ENCODE results near the gene VGLL4. TPM values are rescaled to one million over a fixed set of nuclear protein-coding genes. Genes with fewer than 3 reads are reported as not detected.
"Not testable (repeated sequence)": the region's sequence is repeated elsewhere in the genome, so short reads cannot be mapped to it uniquely, and the experiment has no call there.

The VGLL4 gene
- total RNA-seq, 6 donors from 2014 or later = 46.5 to 93.6 (median 60.1) TPM

DNA sequence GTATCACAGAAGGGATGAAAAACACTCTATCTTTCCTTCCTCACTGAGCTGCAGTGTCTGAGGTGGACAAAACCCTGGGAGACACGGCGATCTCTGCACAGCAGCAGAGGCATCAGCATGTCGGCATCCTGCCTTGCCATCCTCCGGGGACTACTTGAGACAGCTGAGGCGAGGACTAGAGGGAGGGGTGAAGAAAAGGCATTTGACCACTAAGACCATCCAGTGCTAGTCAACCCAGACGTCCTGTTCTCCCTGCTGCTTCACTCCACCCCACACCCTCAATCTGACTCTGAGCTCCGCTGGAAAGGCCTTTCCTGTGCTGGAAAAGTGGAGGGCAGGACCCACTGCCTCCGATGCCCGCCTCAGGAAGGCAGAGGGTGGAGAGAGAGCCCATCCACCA is 67.3 kb downstream of the VGLL4 start:
- no peak for TF ChIP-seq POLR2A (IDR thresholded peaks at IDR 0.05)
- TF ChIP-seq, protein P1, sequence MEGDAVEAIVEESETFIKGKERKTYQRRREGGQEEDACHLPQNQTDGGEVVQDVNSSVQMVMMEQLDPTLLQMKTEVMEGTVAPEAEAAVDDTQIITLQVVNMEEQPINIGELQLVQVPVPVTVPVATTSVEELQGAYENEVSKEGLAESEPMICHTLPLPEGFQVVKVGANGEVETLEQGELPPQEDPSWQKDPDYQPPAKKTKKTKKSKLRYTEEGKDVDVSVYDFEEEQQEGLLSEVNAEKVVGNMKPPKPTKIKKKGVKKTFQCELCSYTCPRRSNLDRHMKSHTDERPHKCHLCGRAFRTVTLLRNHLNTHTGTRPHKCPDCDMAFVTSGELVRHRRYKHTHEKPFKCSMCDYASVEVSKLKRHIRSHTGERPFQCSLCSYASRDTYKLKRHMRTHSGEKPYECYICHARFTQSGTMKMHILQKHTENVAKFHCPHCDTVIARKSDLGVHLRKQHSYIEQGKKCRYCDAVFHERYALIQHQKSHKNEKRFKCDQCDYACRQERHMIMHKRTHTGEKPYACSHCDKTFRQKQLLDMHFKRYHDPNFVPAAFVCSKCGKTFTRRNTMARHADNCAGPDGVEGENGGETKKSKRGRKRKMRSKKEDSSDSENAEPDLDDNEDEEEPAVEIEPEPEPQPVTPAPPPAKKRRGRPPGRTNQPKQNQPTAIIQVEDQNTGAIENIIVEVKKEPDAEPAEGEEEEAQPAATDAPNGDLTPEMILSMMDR (IDR thresholded peaks at IDR 0.05) = no peak
- TF ChIP-seq POLR2AphosphoS5 (IDR thresholded peaks at IDR 0.05) = no peak
- TF ChIP-seq EP300 (IDR thresholded peaks at IDR 0.05) = no peak
- 71 to 80% methylated on average over 6 to 9 of the region's 9 CpGs for WGBS, 2 donors
- Histone ChIP-seq H3K4me1 (peaks cover 8 to 14% (median 8%) of the 10 kb centered on the region in 4 donors), H3K27me3 (no peaks in the 10 kb centered on the region), H3K4me3 (no peak overlapping the region), H3K9me3 (no peaks in the 10 kb centered on the region), H3K36me3 (peaks cover 0 to 10% (median 0%) of the 10 kb centered on the region in 4 donors), H3K27ac (no peak overlapping the region)
- DNase-seq (no peak), ATAC-seq (ENCODE audit: low FRiP score in 2 of 2) (peak in 1 of 2 donors; percentile 36)

DNA sequence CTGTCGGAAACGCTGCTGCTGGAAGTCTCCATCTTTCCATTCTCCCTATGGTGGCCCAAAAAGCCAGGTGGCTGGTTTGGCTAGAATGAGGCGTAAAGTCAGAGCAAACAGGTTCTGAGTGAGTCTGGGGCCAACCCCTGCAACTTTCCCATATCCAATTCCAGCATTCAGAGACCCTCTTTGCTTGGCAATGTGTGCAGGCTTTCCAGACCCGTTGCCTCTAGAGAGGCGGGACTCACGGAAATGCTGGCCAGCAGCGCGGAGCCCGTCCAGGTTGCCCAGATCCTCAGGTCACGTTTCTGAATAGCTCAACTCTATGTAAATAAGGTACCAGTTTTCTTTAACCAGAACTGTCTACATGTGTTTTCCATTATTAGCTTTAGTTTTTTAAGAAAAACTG is 68.0 kb downstream of the VGLL4 start:
- Histone ChIP-seq H3K9me3 (no peaks in the 10 kb centered on the region), H3K4me1 (peaks cover 6 to 14% (median 8%) of the 10 kb centered on the region in 4 donors), H3K4me3 (no peak overlapping the region), H3K27ac (no peak overlapping the region), H3K36me3 (peaks cover 0 to 10% (median 0%) of the 10 kb centered on the region in 4 donors), H3K27me3 (no peaks in the 10 kb centered on the region)
- no peak for ATAC-seq (ENCODE audit: low FRiP score in 2 of 2)
- WGBS, 2 donors = 90 to 91% methylated on average over 10 of the region's 10 CpGs
- TF ChIP-seq POLR2AphosphoS5 (IDR thresholded peaks at IDR 0.05) = no peak
- TF ChIP-seq, protein P1 (IDR thresholded peaks at IDR 0.05) = no peak
- no peak for TF ChIP-seq POLR2A (IDR thresholded peaks at IDR 0.05)
- no peak for TF ChIP-seq EP300 (IDR thresholded peaks at IDR 0.05)
- DNase-seq = peak in 1 of 2 donors; percentile 42

DNA sequence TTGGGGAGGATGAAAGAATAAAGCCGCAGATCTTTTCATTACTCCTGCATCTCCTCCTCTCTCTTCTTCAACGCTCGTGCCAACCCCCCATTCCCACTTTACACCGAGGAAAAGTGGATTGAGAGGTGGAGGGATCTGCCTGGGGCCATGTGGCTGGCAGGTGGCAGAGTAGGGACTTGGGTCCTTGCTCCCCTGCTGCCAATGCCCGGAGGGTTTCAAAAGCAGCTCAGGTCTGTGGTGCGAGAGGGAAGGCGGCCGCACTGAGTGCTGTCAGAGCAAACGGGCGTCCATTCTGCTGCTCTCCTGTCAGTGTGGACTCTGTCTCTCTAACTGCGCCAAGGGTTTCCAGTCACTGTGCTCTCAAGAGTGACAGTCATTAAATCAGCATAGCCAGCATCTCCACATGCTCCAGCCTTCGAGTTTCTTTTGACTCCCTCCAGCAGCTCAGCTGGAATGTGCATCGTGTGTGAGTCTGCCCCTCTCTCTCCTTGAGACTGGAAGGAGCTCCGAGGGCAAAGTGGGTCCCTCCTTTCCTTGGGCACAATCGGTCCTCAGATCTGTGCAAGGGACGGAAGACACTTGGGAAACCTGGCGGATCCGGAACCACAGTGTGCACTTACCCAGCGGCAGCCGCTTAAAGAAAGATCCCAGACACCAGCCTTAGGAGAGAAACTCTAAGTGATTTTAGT is 68.6 kb downstream of the VGLL4 start:
- no peak overlapping the region for H3K27ac ChIP-seq
- WGBS, 2 donors = 89 to 91% methylated on average over 20 of the region's 20 CpGs

DNA sequence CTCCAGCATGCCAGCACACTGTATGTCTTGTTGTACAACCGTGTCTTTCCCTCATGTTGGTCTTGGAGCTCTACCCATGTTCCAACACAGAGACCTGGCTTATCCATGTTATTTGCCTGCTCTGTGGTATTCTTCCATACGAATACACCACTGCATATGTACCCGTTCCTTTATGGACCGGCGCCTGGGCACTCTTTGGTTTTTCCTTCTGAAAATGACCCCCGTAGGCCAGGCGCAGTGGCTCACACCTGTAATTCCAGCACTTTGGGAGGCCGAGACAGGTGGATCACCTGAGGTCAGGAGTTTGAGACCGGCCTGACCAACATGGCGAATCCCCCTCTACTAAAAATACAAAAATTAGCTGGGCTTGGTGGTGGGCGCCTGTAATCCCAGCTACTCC is 71.1 kb downstream of the VGLL4 start:
- H3K4me1 ChIP-seq = peaks cover 14 to 38% (median 24%) of the 10 kb centered on the region in 4 donors
- not testable (repeated sequence) for H3K9me3 ChIP-seq; H3K27me3 ChIP-seq; DNase-seq; H3K36me3 ChIP-seq; ATAC-seq (ENCODE audit: low FRiP score in 2 of 2); H3K4me3 ChIP-seq; H3K27ac ChIP-seq
- 95 to 99% methylated on average over 11 of the region's 11 CpGs for WGBS, 2 donors

More for the DNA sequence above, 68.6 kb downstream of the VGLL4 start:
- Histone ChIP-seq H3K36me3 (peaks cover 0 to 10% (median 0%) of the 10 kb centered on the region in 4 donors), H3K27me3 (no peaks in the 10 kb centered on the region), H3K4me1 (peaks cover 9 to 16% (median 13%) of the 10 kb centered on the region in 4 donors), H3K9me3 (no peaks in the 10 kb centered on the region), H3K4me3 (no peak overlapping the region)
- no peak for TF ChIP-seq POLR2A (IDR thresholded peaks at IDR 0.05)
- peak in 1 of 2 donors; percentile 37 for DNase-seq
- no peak for ATAC-seq (ENCODE audit: low FRiP score in 2 of 2)

DNA sequence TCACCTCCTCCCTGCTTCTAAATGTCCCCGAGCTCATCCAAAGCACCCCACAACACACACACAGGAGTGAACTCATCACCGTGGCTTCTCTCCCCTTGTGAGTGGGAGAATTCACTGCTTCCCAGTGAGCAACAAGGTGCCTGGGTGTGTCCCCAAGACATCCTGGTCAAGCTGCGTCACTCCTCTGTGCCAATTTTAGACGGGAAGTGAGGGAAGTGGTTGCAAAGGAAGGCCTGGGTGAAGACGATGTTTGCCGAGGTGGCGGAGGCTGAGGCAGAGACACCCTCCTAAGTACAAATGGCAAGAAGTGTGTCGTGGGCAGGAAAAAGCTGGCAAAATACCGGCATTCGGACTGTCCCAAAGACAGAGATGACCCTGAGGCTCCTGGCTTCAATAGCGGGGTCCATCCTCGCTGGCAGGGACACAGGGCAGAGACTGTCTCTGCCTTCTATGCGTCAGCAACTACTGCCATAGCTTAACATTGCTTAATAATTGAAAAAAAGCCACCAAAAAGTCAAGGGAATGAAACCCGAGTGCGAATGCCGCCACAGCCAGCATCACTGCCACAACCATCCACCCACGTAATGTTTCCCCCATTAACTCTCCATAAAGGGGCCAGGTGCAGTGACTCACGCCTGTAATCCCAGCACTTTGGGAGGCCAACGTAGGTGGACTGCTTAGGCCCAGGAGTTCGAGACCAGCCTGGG is 72.8 kb downstream of the VGLL4 start:
- Histone ChIP-seq H3K9me3 (no peaks in the 10 kb centered on the region), H3K36me3 (peaks cover 0 to 21% (median 3%) of the 10 kb centered on the region in 4 donors), H3K4me1 (peaks cover 14 to 38% (median 24%) of the 10 kb centered on the region in 4 donors), H3K4me3 (no peak overlapping the region), H3K27ac (peak overlapping the region; percentile 16 to 83 (median 72)), H3K27me3 (no peaks in the 10 kb centered on the region)
- DNase-seq (peak in 1 of 2 donors; percentile 43), ATAC-seq (ENCODE audit: low FRiP score in 2 of 2) (peak; percentile 9 to 41)
- peak; percentile 66 to 78 for TF ChIP-seq POLR2AphosphoS5 (IDR thresholded peaks at IDR 0.05)
- no peak for TF ChIP-seq POLR2A (IDR thresholded peaks at IDR 0.05)
- TF ChIP-seq, protein P1 (IDR thresholded peaks at IDR 0.05) = no peak
- peak in 2 of 4 donors; percentile 12 to 64 for TF ChIP-seq EP300 (IDR thresholded peaks at IDR 0.05)
- WGBS, 2 donors = 76 to 81% methylated on average over 18 to 20 of the region's 20 CpGs
